HG03025 (cell line): ENCODE results near the gene RELCH.

Source experiments
- ATAC-seq: cut with Tn5 transposase; IDR thresholded peaks from one replicate; pipeline ENCODE4 v1.9.1; 2021; ENCODE audit warnings: mild to moderate bottlenecking, moderate library complexity; ENCODE audit not compliant: unreplicated experiment, low FRiP score

The RELCH gene

GRCh38 chr18:62248313-62248712 is 61.3 kb downstream of the RELCH start:
- ATAC-seq = no peak

GRCh38 chr18:62249478-62250097 is 62.5 kb downstream of the RELCH start:
- no peak for ATAC-seq

- no peak for ATAC-seq
Measured at GRCh38 chr18:62250475-62250874, 63.4 kb downstream of the RELCH start.

GRCh38 chr18:62258093-62258492 is 71.0 kb downstream of the RELCH start:
- ATAC-seq = no peak

GRCh38 chr18:62258616-62259015 is 71.6 kb downstream of the RELCH start:
- ATAC-seq = no peak

- no peak for ATAC-seq
Measured at GRCh38 chr18:62262061-62262460, 75.0 kb downstream of the RELCH start.

GRCh38 chr18:62264984-62265383 is 77.9 kb downstream of the RELCH start:
- no peak for ATAC-seq

- ATAC-seq = no peak
Measured at GRCh38 chr18:62277045-62277444, 90.0 kb downstream of the RELCH start.

GRCh38 chr18:62279561-62279960 is 92.5 kb downstream of the RELCH start:
- ATAC-seq = no peak

- no peak for ATAC-seq
Measured at GRCh38 chr18:62280058-62280457, 93.0 kb downstream of the RELCH start.

- no peak for ATAC-seq
Measured at GRCh38 chr18:62280786-62281185, 93.7 kb downstream of the RELCH start.

GRCh38 chr18:62281684-62282083 is 94.6 kb downstream of the RELCH start:
- ATAC-seq = no peak

- ATAC-seq = no peak
Measured at GRCh38 chr18:62282188-62282629, 95.2 kb downstream of the RELCH start.

- ATAC-seq = no peak
Measured at GRCh38 chr18:62284637-62285036, 97.6 kb downstream of the RELCH start.

GRCh38 chr18:62285281-62285680 is 98.2 kb downstream of the RELCH start:
- ATAC-seq = no peak

- ATAC-seq = peak; percentile 47
Measured at GRCh38 chr18:62287781-62288664, 101.0 kb downstream of the RELCH start.

- peak; percentile 55 for ATAC-seq
Measured at GRCh38 chr18:62288665-62289008, 101.6 kb downstream of the RELCH start.

- no peak for ATAC-seq
Measured at GRCh38 chr18:62289047-62289446, 102.0 kb downstream of the RELCH start.

GRCh38 chr18:62294073-62294472 is 107.0 kb downstream of the RELCH start:
- ATAC-seq = no peak

- ATAC-seq = no peak
Measured at GRCh38 chr18:62300359-62300963, 113.4 kb downstream of the RELCH start.

- ATAC-seq = no peak
Measured at GRCh38 chr18:62301322-62301721, 114.3 kb downstream of the RELCH start.

GRCh38 chr18:62312851-62313250 is 125.8 kb downstream of the RELCH start:
- no peak for ATAC-seq
